Stimulated activated CD4-positive, alpha-beta T cell treated with anti-CD3 and anti-CD28 coated beads, Interleukin-1b, Interleukin-23, amount 100 ng/mL, for 48 hours (primary cell): ENCODE results near the gene HIP1.
A peak's percentile ranks its signal among the peaks of the same experiment; 100 is the strongest.
"Not testable (repeated sequence)": the region's sequence is repeated elsewhere in the genome, so short reads cannot be mapped to it uniquely, and the experiment has no call there.

ENCODE experiments used
- DNase-seq: peaks from one replicate; pipeline ENCODE4 v3.0.0-alpha.2; 2020

HIP1 gene

DNA sequence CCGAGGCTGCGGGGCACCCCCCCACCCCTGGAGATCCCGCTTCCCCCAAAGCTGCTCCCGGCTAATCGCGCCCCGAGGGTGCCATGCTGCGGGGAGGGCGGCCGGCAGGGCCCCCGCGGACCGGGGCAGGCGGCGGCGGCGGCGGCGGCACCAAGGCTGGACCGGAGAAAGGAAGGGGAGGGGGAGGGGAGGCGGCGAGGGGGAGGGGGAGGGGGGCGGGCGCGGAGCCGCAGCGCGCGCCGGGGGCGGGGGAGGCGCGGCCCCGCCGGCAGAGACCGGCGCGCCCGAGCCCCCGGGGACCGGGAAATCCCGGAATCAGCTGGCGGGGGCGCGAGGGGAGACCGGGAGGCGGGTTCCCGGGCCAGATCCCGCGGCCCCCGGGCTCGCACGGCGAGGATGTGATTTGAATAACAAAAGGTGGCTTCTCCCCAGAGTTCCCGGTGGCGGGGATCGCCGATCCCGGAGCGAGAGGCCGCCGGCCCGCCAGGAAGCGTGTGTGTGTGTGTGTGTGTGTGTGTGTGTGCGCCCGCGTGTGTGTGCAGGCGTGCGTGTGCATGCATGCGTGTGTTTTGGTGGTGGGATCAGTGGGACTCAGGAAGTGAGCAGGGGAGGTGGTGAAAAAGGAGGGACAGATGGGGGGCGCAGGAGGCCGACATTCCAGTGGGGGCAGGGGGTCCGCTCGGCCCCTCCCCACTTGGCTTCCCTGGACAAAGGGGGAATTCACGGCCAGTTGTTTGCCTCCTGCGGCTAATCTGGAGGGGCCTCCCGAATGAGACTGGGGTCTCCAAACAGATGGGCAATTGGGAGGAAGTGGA, 99.5 kb downstream of the HIP1 start:
- DNase-seq = peak; percentile 22

DNA sequence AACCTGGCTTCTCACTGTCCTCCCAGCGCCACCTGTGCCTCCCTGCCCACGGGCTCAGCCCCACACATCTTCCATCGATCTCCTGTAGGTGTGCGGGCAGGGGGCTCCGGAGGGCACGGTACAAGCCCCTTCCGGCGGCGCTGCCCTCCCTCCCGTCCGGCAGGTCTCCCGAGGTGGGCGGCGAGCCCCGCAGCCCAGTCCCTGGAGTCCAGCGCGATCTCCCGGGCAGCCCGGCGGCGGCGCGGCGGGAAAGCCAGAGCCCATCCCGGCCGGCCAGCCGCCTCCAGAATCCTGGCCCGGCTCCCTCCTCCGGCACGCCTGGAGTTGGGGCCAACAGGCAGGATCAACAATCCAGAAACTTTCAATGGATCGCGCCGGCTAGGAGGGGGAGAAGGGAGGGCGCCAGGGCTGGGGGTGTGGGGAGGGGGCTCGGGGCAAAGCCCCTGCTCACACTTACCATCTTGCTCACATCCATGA, 100.1 kb downstream of the HIP1 start:
- no peak for DNase-seq

DNA sequence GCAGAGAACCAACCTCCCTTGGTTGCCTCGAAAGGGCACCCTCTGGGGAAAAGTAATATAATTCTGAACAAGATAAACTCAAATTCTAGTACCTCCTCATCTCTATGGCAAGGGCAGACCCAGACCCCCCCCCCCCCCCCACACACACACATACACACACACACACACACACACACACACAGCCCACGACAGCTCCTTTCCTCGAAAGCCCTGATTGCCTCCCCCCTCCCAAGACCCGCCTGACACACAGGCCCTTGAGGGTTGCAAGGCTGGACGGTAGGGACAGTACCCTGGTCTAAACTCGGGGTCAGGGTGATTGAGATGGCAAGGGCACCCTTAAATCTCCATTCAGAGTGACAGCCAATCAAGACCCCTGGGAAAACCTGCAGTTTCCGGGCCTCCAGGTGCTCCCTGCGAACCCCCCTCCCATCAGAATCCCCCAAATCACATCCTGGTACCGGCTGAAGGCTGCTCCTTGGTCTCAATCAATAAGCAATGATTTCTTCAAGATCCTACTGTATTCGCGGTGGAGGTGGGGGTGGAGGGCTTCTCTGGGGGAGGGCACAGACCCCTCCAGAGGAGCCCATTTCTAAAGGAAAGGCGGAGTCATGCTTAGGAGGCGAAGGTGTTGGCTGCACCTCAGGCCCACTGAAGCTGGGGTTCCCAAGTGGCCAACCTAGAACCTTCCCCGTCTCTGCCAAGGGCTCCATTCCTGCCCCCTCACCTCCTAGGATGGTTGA, 100.7 kb downstream of the HIP1 start:
- DNase-seq = no peak

DNA sequence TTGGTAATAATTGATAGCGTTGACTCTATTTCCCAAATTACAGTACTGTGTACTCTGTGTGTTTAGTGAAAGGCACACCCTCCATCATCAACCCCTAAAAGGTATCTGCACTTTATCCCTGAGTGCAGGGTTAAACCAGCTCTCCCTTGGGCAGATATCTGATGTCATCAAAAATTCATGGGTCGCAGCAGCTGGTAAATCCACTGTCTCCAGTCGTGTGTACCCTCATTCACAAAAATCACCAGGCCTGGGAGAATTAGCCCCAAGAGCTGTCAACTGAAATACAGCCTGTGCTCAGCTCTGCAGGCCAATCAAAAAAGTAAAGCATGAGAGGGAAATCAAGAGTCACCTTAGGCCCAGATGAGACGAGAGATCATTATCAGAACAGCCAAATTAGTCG, 103.7 kb downstream of the HIP1 start:
- DNase-seq = no peak

DNA sequence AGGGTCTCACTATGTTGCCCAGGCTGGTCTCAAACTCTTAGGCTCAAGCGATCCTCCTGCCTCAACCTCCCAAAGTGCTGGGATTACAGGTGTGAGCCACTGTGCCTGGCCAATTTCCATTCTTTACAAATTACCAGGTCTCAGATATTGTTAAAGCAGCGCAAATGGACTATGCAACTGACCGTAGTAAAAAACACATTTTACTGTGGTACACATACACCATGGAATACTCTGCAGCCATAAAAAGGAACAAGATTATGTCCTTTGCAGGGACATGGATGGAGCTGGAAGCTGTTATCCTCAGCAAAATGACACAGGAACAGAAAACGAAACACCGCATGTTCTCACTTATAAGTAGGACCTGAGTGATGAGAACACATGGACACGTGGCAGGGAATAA, 106.2 kb downstream of the HIP1 start:
- DNase-seq = not testable (repeated sequence)

DNA sequence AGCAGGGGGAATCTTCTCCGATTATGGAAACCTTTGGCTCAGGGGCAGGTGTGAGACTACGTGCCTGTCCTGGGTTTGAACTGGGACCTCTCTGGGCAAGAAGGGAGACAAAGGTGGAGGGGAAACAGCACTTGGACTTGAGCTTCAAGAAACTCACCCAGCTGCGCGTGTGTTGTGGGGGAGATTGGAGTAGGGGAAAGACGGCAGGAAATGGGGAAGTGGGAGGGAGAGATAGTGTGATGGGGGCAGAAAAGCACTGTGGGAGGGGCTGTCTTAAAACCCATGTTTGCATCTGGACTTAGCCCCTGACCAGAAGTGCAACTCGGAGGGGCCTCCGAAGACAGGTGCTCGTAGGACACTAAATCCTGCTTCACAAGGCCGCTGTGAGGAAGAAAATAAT, 107.0 kb downstream of the HIP1 start:
- DNase-seq = no peak

DNA sequence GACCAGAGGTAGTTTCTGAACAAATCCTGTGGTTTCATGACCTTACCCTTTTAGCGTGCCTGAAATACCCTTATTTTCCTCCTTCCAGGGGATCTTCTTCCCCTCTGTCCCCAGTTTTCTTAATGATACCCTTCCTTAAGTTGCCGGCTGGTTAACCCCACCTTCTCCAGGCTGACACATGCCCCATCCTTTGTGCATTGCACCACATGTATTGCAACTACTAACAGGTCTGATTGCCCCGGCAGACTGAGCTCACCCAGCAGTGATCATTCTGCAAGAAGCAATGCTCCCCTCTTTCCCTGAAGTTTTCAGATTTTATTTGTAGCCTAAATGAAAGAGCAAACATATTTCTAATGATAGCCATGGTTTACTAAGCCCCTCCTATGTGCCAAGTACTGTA, 108.2 kb downstream of the HIP1 start:
- DNase-seq = no peak

DNA sequence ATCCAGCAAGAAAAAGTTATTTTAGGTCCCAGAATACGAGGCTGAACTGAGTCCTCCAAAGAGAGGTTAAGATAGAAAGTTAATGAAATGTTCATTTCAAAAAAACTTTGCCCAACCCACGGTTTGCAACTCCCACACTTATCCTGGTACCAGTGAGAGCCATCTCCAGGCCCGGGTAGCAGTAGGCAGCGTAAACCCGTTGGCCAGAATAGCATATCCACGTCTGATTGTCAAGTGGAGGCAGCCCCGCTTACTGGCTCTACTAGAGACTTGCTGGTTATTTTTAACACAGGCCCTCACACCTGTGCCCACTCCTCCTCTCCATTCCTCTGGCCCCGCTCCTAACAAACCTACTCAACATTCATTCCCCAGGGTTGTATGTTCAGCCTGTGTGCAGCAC, 109.7 kb downstream of the HIP1 start:
- no peak for DNase-seq

DNA sequence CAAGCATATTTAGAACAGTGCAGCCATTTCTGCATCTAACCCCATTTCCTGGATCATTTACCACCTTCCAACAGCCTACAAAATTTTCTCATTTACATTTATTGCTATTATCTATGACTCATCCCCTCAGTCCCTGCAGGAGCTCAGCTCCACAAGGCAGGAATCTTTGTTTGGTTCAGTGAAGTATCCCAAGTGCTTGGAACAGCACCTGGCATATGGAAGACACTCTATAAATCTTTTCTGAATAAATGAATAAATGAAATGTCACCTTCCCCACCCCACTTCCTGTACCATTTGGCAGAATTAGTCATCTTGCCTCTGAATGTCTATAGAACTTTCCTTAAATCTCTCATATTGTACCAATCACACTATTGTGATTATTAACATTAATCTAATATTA, 110.7 kb downstream of the HIP1 start:
- DNase-seq = no peak

DNA sequence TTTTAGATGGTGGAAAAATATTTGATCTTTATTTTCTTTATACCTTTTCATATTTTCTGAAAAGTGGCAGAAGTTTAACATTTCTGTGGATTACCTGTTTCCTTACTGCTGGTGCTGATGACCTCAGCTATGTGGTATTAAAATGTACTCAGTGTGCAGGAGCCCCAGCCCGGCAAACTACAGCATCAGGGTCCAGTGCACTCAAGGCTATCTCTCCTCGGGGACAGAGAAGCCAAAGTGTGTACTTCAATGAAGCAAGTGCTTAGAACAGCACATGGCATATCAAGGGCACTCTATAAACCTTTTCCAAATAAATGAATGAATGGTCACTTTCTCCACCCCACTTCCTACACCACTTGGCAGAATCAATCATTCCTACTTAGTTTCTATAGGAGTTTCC, 111.8 kb downstream of the HIP1 start:
- no peak for DNase-seq

DNA sequence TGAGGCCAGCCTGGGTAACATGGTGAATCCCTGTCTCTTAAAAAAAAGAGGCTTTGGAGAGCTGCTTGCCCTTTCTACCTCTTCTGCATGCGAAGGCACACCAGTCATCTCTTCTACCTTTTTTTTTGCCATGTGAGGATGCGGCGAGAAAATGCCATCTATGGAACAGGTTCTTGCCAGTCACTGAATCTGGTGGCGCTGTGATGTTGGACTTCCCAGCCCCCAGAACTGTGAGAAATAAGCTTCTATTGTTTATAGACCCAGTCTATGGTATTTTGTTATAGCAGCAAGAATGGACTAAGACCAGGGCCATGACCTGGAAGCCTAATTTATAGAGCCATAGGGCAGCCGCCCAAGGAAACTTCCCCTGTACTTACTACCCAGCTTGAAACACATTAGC, 112.9 kb downstream of the HIP1 start:
- no peak for DNase-seq

DNA sequence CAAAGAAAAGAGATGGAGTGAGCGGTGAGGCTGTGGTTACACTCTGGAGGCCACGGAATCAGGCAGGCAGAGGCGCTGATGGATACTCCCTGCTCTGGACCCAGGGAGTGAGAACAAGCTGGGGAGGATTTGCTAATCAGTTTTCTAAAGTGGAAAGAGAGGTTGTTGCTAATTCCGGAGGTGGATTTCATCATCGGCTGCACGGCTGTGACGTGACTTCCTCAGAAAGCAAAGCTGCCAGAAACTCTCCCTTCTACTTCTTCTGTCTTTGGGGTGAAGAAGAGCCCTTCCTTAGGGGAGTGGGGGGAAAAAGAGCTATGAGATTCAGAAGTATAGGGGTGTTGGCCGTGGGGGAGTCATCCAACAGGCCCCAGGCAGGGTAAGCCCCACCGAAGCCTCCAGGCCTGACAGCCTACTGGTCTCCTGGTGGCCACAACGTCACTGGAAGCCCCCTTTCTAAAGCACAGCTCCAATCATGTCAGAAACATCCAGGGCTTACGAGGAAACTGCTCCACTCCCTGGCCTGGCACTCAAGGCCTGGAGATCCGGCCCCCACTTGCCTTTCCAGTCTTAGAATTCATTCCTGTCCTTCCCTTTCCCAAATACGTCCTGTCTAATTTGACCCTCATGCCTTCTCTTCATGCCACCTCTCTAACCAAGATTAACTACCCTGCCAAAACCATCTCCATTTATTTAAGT, 114.5 kb downstream of the HIP1 start:
- no peak for DNase-seq

DNA sequence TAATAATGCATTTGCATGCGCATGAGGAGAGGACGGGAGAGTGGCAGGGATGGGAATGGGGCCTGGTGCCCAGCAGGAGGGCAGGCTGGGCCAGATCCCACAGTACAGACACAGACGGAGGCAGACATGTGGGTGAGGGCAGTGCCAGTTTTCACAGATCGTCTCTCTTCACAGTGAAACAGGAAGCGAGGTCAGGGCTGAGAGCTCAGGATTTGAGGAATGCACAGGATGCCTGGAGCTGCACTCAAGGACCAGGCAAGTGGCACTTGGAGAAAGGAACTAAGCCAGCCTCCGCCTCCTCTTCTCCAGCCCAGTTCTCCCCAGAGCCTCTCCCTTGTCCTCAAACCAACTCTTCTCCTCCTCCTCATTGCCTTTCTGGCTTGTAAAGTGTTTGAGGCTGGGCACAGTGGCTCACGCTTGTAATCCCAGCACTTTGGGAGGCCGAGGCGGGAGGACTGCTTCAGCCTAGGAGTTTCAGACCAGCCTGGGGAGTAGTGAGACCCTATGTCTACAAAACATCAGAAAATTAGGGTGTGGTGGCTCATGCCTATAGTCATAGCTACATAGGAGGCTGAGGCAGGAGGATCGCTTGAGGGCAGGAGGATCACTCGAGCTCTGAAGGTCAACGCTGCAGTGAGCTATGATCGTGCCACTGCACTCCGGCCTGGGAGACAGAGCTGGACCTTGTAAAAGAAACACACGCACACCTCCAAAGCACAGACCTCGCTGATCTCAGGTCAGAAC, 115.2 kb downstream of the HIP1 start:
- no peak for DNase-seq

DNA sequence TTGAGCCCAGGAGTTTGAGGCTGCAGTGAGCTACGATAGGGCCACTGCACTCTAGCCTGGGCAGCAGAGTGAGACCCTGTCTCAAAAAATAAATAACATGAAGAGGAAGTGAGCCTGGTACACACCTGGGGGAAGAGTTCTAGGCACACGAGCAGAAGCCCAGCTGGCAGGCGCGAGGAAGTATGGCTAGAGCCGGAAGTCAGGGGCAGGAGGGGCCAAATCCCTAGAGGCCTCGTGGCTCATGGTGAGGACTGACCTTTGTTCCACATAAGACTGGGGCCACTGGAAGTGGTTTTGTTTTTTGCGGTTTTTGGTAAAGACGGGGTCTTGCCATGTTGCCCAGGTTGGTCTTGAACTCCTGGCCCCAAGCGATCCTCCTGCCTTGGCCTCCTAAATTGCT, 117.6 kb downstream of the HIP1 start:
- no peak for DNase-seq

DNA sequence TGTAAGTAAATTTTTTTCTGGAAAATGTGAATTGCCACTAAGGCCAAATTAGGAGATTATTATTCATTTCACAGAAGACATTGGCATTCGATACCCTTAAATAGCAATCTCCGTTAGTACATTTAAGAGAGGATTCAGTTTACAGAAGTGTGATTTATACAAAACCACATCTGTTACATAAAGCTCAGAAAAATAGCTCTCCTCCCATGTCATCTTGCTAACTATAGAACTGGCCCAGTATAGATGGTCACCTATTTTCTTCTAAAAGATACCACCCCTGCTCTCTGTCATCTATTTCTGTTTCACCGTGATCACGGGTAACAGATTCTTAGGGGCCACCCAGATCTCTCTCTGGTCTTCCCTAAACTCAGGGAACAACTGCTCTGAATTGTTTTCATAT, 119.1 kb downstream of the HIP1 start:
- no peak for DNase-seq

DNA sequence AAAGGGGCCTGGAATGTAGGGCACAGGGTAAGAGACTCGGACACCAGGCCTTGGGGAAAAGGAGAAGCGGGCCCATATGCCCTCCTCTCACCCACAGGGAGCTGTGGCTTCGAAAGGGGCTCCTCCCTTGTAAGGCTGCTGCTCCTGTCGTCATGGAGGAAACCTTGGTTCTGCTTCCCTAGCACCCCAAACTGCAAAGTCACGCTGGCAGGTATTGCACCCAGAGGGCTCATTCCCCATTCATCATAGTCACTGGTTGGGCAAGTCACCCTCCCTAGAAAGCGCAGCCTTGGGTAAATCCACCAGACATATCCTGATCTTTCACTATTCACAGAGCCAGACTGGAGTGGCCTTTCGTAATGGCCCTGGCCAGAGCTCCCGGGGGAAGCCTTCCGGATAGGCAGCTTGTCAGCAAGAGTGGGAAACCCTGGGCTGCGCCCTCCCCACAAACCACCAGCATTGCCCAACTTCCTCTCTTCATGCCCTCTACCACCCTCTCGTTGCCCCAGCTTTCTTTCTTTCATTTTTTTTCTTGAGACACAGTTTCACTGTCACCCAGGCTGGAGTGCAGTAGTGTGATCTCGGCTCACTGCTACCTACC, 121.0 kb downstream of the HIP1 start:
- peak; percentile 47 for DNase-seq

DNA sequence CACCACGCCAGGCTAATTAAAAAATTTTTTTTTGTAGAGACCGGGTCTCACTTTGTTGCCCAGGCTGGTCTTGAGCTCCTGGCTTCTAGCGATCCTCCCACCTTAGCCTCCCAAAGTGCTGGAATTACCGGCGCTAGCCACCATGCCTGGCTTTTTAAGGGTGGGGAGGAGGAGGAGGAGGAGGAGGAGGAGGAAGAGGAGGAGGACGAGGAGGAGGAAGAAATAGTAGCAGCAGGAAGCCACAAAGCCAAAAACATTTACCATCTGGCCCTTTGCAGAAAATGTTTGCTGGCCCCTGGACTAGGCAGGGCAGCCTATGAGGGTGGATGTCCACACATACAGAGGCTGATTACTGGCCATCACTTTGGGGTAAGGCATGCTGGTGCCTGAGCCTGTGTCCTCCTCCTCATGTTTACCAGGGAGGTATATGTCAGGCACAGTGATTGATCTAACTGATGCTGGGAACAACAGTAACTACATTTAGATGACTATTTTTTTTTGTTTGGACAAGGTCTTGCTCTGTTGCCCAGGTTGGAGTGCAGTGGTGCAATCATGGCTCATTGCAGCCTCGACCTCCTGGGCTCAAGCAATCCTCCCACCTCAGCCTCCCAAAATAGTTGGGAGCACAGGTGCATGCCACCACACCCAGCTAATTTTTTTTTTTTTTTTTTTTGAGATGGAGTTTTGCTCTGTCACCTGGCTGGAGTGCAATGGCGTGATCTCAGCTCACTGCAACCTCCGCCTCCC, 122.1 kb downstream of the HIP1 start:
- no peak for DNase-seq

DNA sequence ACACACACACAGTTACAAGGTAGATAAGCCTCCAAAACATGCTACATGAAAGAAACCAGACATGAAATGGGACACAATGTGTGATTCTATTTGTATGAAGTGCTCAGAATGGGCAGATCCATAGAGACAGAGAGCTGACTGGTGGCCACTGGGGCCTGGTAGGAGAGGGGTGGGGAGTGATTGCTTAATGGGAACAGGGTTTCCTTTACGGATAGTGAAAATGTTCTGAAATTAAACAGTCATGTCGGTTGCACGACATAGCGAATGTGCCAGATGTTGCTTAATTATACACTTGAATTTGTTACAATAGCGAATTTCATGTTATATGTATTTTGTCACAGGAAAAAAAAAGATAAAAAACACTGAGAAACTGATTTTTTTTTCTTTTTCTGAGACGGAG, 124.3 kb downstream of the HIP1 start:
- DNase-seq = no peak

DNA sequence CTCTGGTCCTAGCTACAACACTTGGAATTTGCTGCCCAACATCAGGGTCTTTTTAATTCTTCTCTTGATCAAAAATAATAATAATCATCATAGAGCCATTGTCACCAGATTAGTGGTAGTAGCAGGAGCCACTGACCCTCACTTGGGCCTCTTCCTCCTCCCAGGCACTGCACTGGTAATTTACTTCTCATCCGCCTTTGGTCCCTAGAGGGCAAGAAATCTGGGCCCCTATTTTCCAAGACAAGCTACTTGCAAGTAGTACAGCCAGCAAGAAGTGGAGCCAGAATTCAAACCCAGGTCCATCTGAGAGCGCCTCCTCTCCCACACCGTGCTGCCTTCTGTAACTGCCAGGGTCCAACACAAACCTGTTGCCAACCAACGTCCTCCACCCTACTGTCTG, 125.4 kb downstream of the HIP1 start:
- DNase-seq = no peak

DNA sequence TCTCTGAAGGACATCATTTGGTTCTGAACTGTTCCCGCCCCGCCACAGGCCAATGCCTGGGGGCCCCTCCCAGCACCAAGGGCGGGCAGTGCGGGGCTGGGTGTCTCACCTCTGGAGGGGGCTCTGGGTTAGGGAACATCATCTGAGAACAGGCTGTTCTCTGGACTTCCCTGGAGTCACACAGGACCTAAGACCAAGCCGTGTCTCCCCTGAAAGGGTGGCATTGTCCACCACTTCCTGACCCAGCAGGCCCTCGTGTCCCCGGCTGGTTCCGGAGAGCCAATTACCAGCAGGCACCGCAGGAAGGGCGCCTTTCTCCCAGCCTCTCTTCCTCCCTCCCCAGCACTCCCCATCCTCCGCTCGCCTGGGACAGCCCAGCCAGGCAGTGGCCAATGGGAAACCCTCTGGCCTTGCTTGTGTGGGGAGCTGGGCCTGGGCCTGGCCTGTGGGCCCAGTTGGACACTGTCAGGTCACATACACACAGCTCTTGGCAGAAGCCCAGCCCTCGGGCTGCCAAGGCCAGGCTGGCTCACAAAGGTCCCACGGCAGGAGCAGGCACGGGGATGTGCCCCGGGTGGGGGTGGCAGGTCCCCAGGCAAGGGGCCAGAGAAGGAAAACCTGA, 127.1 kb downstream of the HIP1 start:
- no peak for DNase-seq

DNA sequence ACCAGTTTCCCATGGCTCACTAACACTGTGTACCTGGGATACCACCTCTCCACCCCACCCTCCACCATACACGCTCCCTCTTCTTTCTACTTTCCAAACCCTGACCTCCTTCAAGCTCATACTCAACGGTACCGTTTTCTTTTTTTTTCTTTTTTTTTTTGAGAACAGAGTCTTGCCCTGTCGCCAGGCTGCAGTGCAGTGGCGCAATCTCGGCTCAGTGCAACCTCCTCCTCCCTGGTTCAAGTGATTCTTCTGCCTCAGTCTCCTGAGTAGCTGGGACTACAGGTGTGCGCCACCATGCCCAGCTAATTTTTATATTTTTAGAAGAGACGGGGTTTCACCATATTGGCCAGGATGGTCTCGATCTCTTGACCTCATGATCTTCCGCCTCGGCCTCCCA, 129.3 kb downstream of the HIP1 start:
- DNase-seq = not testable (repeated sequence)
